Esophagus muscularis mucosa (tissue), 3 donors: ENCODE data around the gene GPT2.

Experiments used
- CTCF ChIP-seq, 3 experiments: fragments of 200-600 bp in 2 of 3; fragments of 450-650 bp in 1 of 3; sonication (generic) in 2 of 3; IDR thresholded peaks; one replicate each; pipeline ENCODE4 v1.5.1; 2017 to 2019; ENCODE audit warnings: antibody characterized with exemption in 3 of 3, mild to moderate bottlenecking in 2 of 3, moderate library complexity in 1 of 3
- POLR2A ChIP-seq: fragments of 450-650 bp; IDR thresholded peaks from one replicate; pipeline ENCODE4 v1.6.1; 2017; ENCODE audit warnings: antibody characterized with exemption, moderate library complexity, mild to moderate bottlenecking, low read depth
- POLR2AphosphoS5 ChIP-seq, 2 donors: sonication (generic); formaldehyde crosslinking; IDR thresholded peaks; one replicate each; pipeline ENCODE4 v1.6.1; 2017; ENCODE audit warnings: antibody characterized with exemption in 2 of 2

GRCh38 chr16:46906360-46907060 is 22.3 kb downstream of the GPT2 start:
- TF ChIP-seq POLR2A (no peak), CTCF (IDR thresholded peaks at IDR 0.05) (no peak), POLR2AphosphoS5 (IDR thresholded peaks at IDR 0.05) (no peak)
